ENCODE measurements around the gene PRELID2. TPM values are rescaled to one million over a fixed set of nuclear protein-coding genes. Genes with fewer than 3 reads are reported as not detected.

The PRELID2 gene
- total RNA-seq, 2 experiments from 2014 or later = 2.7 to 3.6 TPM

GRCh38 chr5:145833631-145834200 is 1.4 kb downstream of the PRELID2 start:
- intact Hi-C loops (cut with micrococcal nuclease) = no loop called here
- Mint-ChIP-seq H3K9me3 (no peaks in the 10 kb centered on the region), H3K27ac (no peak overlapping the region), H3K36me3 (ENCODE audit: low read depth) (no peaks in the 10 kb centered on the region), H3K27me3 (peaks cover 27% of the 10 kb centered on the region), H3K4me3 (peak overlapping the region; percentile 16), H3K4me1 (ENCODE audit: low read depth) (no peaks in the 10 kb centered on the region)
- POLR2A ChIA-PET = no interaction called here
- no peak for TF ChIP-seq CTCF (IDR thresholded peaks at IDR 0.05)
- CTCF ChIA-PET = interaction anchor here (1.6 to 2.7 kb wide), 2 partner anchors 8 to 11 kb away, joined by 3 to 26 read pairs; no protein-coding TSS in a partner anchor
- DNase-seq (no peak), ATAC-seq (no peak)

- intact Hi-C loops (cut with micrococcal nuclease) = no loop called here
- H3K27ac Mint-ChIP-seq = no peak overlapping the region
- ChIA-PET POLR2A (no interaction called here), CTCF (no interaction called here)
- no peak for TF ChIP-seq CTCF (IDR thresholded peaks at IDR 0.05)
- DNase-seq = no peak
- no peak overlapping the region for H3K4me3 Mint-ChIP-seq
- no peaks in the 10 kb centered on the region for H3K36me3 Mint-ChIP-seq (ENCODE audit: low read depth)
- peaks cover 15% of the 10 kb centered on the region for H3K27me3 Mint-ChIP-seq
- H3K9me3 Mint-ChIP-seq = no peaks in the 10 kb centered on the region
- H3K4me1 Mint-ChIP-seq (ENCODE audit: low read depth) = no peaks in the 10 kb centered on the region
- no peak for ATAC-seq
These were observed 4.5 kb downstream of the PRELID2 start for GRCh38 chr5:145830594-145830993.

GRCh38 chr5:145829708-145830361 is 5.3 kb downstream of the PRELID2 start:
- H3K9me3 Mint-ChIP-seq = no peaks in the 10 kb centered on the region
- H3K36me3 Mint-ChIP-seq (ENCODE audit: low read depth) = no peaks in the 10 kb centered on the region
- no peak overlapping the region for H3K4me3 Mint-ChIP-seq
- ChIA-PET POLR2A (no interaction called here), CTCF (no interaction called here)
- ATAC-seq (no peak), DNase-seq (no peak)
- TF ChIP-seq CTCF (IDR thresholded peaks at IDR 0.05) = no peak
- H3K4me1 Mint-ChIP-seq (ENCODE audit: low read depth) = no peaks in the 10 kb centered on the region
- intact Hi-C loops (cut with micrococcal nuclease) = loop anchor here (5.0 to 10.0 kb wide), 2 partner anchors 148 to 1625 kb away; no protein-coding TSS in a partner anchor
- H3K27ac Mint-ChIP-seq = no peak overlapping the region
- H3K27me3 Mint-ChIP-seq = peaks cover 15% of the 10 kb centered on the region

GRCh38 chr5:145826895-145827674 is 8.1 kb downstream of the PRELID2 start:
- no peaks in the 10 kb centered on the region for H3K4me1 Mint-ChIP-seq (ENCODE audit: low read depth)
- POLR2A ChIA-PET = no interaction called here
- intact Hi-C loops (cut with micrococcal nuclease) = loop anchor here (5.0 to 10.0 kb wide), 2 partner anchors 145 to 1622 kb away; no protein-coding TSS in a partner anchor
- no peak for ATAC-seq
- H3K36me3 Mint-ChIP-seq (ENCODE audit: low read depth) = no peaks in the 10 kb centered on the region
- CTCF ChIA-PET = interaction anchor here (1.1 to 3.5 kb wide), 12 partner anchors 8 to 1623 kb away, joined by 3 to 26 read pairs (median 6); partner anchors contain the start of gene PRELID2
- no peak for DNase-seq
- no peak overlapping the region for H3K27ac Mint-ChIP-seq
- no peaks in the 10 kb centered on the region for H3K9me3 Mint-ChIP-seq
- TF ChIP-seq CTCF (IDR thresholded peaks at IDR 0.05) = no peak
- no peak overlapping the region for H3K4me3 Mint-ChIP-seq
- H3K27me3 Mint-ChIP-seq = peaks cover 1% of the 10 kb centered on the region
